Vagina (tissue), 2 donors: ENCODE data around the gene ZCCHC3. TPM values are rescaled to one million over a fixed set of nuclear protein-coding genes. Genes with fewer than 3 reads are reported as not detected.

Source experiments
- DNase-seq, 2 donors: peaks; one replicate each; pipeline ENCODE4 v3.0.0-alpha.2; 2017; ENCODE audit errors: extremely low spot score in 2 of 2
- H3K27ac ChIP-seq: fragments of 200-600 bp; sonication (generic); one replicate; pipeline ENCODE4 v1.5.1; 2019
- H3K27me3 ChIP-seq: fragments of 200-600 bp; sonication (generic); one replicate; pipeline ENCODE4 v1.5.1; 2019
- H3K36me3 ChIP-seq, 2 donors: fragments of 200-600 bp; sonication (generic); one replicate each; pipeline ENCODE4 v1.5.1; 2017 to 2019
- H3K4me1 ChIP-seq: fragments of 200-600 bp; sonication (generic); one replicate; pipeline ENCODE4 v1.5.1; 2019
- H3K4me3 ChIP-seq, 2 donors: fragments of 200-600 bp; sonication (generic); 1 replicate in 1 of 2; 2 replicates in 1 of 2; pipeline ENCODE4 v1.5.1; 2016 to 2019
- H3K9me3 ChIP-seq: fragments of 200-600 bp; sonication (generic); one replicate; pipeline ENCODE4 v1.5.1; 2019
- CTCF ChIP-seq, 3 experiments: fragments of 450-650 bp in 2 of 3; fragments of 200-600 bp in 1 of 3; sonication (generic) in 1 of 3; IDR thresholded peaks; one replicate each; pipeline ENCODE4 v1.5.1; 2017 to 2019; ENCODE audit warnings: antibody characterized with exemption in 3 of 3, mild to moderate bottlenecking in 2 of 3, moderate library complexity in 2 of 3
- POLR2A ChIP-seq, 2 donors: fragments of 450-650 bp; IDR thresholded peaks; one replicate each; pipeline ENCODE4 v1.6.1; 2017; ENCODE audit warnings: antibody characterized with exemption in 2 of 2, mild to moderate bottlenecking in 2 of 2, moderate library complexity in 2 of 2
- POLR2AphosphoS5 ChIP-seq, 2 donors: sonication (generic); formaldehyde crosslinking; IDR thresholded peaks; one replicate each; pipeline ENCODE4 v1.9.0; 2017; ENCODE audit warnings: antibody characterized with exemption in 2 of 2, mild to moderate bottlenecking in 2 of 2, low read depth in 1 of 2; ENCODE audit not compliant: insufficient read depth in 1 of 2
- intact Hi-C: fragments of 100-400 bp; cut with DNase I; formaldehyde crosslinking; loops from one replicate; pipeline ENCODE4 v1.15.1; 2023
- total RNA-seq: library from RNA; depleted of rRNA; stranded (reverse); fragments of >200 nt; gene quantifications from one replicate; pipeline ENCODE4 v1.2.3, GENCODE V29; 2016

The ZCCHC3 gene
- total RNA-seq, 1 donor from 2014 or later: 13.8 TPM

GRCh38 chr20:266596-267562 lies 30.5 kb upstream of the ZCCHC3 start:
- Histone ChIP-seq H3K36me3 (no peaks in the 10 kb centered on the region), H3K9me3 (no peaks in the 10 kb centered on the region), H3K4me3 (peak overlapping the region; percentile 41 to 53), H3K27ac (no peak overlapping the region), H3K4me1 (no peaks in the 10 kb centered on the region), H3K27me3 (no peaks in the 10 kb centered on the region)
- no peak for TF ChIP-seq POLR2A (IDR thresholded peaks at IDR 0.05)
- TF ChIP-seq CTCF (IDR thresholded peaks at IDR 0.05): peak; percentile 80 to 94 (median 91)
- TF ChIP-seq POLR2AphosphoS5 (IDR thresholded peaks at IDR 0.05; ENCODE audit: insufficient read depth in 1 of 2, low read depth in 1 of 2): peak; percentile 25 to 52
- DNase-seq: no peak
- intact Hi-C loops: no loop called here

GRCh38 chr20:270517-270916 lies 26.9 kb upstream of the ZCCHC3 start:
- Histone ChIP-seq H3K9me3 (no peaks in the 10 kb centered on the region), H3K27ac (no peak overlapping the region), H3K4me3 (no peak overlapping the region), H3K27me3 (no peaks in the 10 kb centered on the region), H3K36me3 (no peaks in the 10 kb centered on the region), H3K4me1 (no peaks in the 10 kb centered on the region)
- TF ChIP-seq POLR2A (IDR thresholded peaks at IDR 0.05) (no peak), CTCF (IDR thresholded peaks at IDR 0.05) (no peak), POLR2AphosphoS5 (IDR thresholded peaks at IDR 0.05; ENCODE audit: insufficient read depth in 1 of 2, low read depth in 1 of 2) (no peak)
- no peak for DNase-seq
- intact Hi-C loops: loop anchor here (10.0 kb wide), 1 partner anchor 54 kb away; the partner anchor contains the start of gene SOX12

- TF ChIP-seq CTCF (IDR thresholded peaks at IDR 0.05): no peak
- TF ChIP-seq POLR2A (IDR thresholded peaks at IDR 0.05): no peak
- TF ChIP-seq POLR2AphosphoS5 (IDR thresholded peaks at IDR 0.05; ENCODE audit: insufficient read depth in 1 of 2, low read depth in 1 of 2): no peak
- Histone ChIP-seq H3K36me3 (no peaks in the 10 kb centered on the region), H3K9me3 (no peaks in the 10 kb centered on the region), H3K27ac (no peak overlapping the region), H3K27me3 (no peaks in the 10 kb centered on the region), H3K4me3 (no peak overlapping the region), H3K4me1 (no peaks in the 10 kb centered on the region)
- intact Hi-C loops: loop anchor here (10.0 kb wide), 1 partner anchor 54 kb away; the partner anchor contains the start of gene SOX12
- no peak for DNase-seq
Observed at GRCh38 chr20:271069-271468, 26.3 kb upstream of the ZCCHC3 start.

- Histone ChIP-seq H3K4me1 (no peaks in the 10 kb centered on the region), H3K27ac (no peak overlapping the region), H3K36me3 (no peaks in the 10 kb centered on the region), H3K27me3 (no peaks in the 10 kb centered on the region), H3K4me3 (no peak overlapping the region), H3K9me3 (no peaks in the 10 kb centered on the region)
- TF ChIP-seq POLR2AphosphoS5 (IDR thresholded peaks at IDR 0.05; ENCODE audit: insufficient read depth in 1 of 2, low read depth in 1 of 2): no peak
- TF ChIP-seq CTCF (IDR thresholded peaks at IDR 0.05): no peak
- intact Hi-C loops: loop anchor here (10.0 kb wide), 1 partner anchor 53 kb away; the partner anchor contains the start of gene SOX12
- DNase-seq: no peak
Observed at GRCh38 chr20:271528-271927, 25.8 kb upstream of the ZCCHC3 start.

GRCh38 chr20:272718-273117 lies 24.7 kb upstream of the ZCCHC3 start:
- intact Hi-C loops: loop anchor here (10.0 kb wide), 1 partner anchor 52 kb away; the partner anchor contains the start of gene SOX12
- Histone ChIP-seq H3K36me3 (no peaks in the 10 kb centered on the region), H3K4me3 (no peak overlapping the region), H3K27ac (no peak overlapping the region), H3K9me3 (no peaks in the 10 kb centered on the region), H3K27me3 (no peaks in the 10 kb centered on the region), H3K4me1 (no peaks in the 10 kb centered on the region)
- TF ChIP-seq POLR2AphosphoS5 (IDR thresholded peaks at IDR 0.05; ENCODE audit: insufficient read depth in 1 of 2, low read depth in 1 of 2): no peak
- no peak for TF ChIP-seq CTCF (IDR thresholded peaks at IDR 0.05)
- TF ChIP-seq POLR2A (IDR thresholded peaks at IDR 0.05): no peak
- no peak for DNase-seq
